WTC11 (cell line): Measurements from ENCODE around the gene ATP6AP1. TPM values are rescaled to one million over a fixed set of nuclear protein-coding genes. Genes with fewer than 3 reads are reported as not detected.

Experiments
- ATAC-seq: fragments of 200-7000 bp; cut with Tn5 transposase; 2 replicates; pipeline ENCODE4 v1.10.0; 2021; ENCODE audit warnings: mild to moderate bottlenecking, moderate library complexity
- CTCF ChIA-PET: fragments of 300-600 bp; sonication (Branson Sonifier 250); formaldehyde crosslinking; loops from one replicate; lab custom pipeline; 2021; ENCODE audit warnings: antibody characterized with exemption; lab: Charles Lee
- POLR2A ChIA-PET: fragments of 350-600 bp; sonication (Branson Sonifier 250); formaldehyde crosslinking; loops from one replicate; lab custom pipeline; 2021; ENCODE audit warnings: antibody characterized with exemption; lab: Charles Lee
- DNase-seq: peaks from one replicate; pipeline ENCODE4 v3.0.0; 2021; ENCODE audit warnings: low spot score
- H3K27ac Mint-ChIP-seq: 2 replicates; pipeline ENCODE4 v1.8.0; 2021; ENCODE audit warnings: mixed read lengths
- H3K27me3 Mint-ChIP-seq: 2 replicates; pipeline ENCODE4 v1.8.0; 2021; ENCODE audit warnings: low read depth, mild to moderate bottlenecking, moderate library complexity, mixed read lengths
- H3K36me3 Mint-ChIP-seq: 2 replicates; pipeline ENCODE4 v1.8.0; 2021; ENCODE audit warnings: mixed read lengths
- H3K4me1 Mint-ChIP-seq: 2 replicates; pipeline ENCODE4 v1.8.0; 2022; ENCODE audit warnings: mixed read lengths
- H3K4me3 Mint-ChIP-seq: 2 replicates; pipeline ENCODE4 v1.8.0; 2021; ENCODE audit warnings: mild to moderate bottlenecking, moderate library complexity, mixed read lengths
- H3K9me3 Mint-ChIP-seq: 2 replicates; pipeline ENCODE4 v1.8.0; 2021; ENCODE audit warnings: mixed read lengths
- ATF6 ChIP-seq: sonication (generic); formaldehyde crosslinking; IDR thresholded peaks from 2 replicates; pipeline ENCODE4 v1.8.1; 2023; ENCODE audit warnings: mild to moderate bottlenecking, missing genetic modification reagents
- ELF4 ChIP-seq: sonication (generic); formaldehyde crosslinking; IDR thresholded peaks from 2 replicates; pipeline ENCODE4 v1.8.1; 2022; ENCODE audit warnings: low read depth, mild to moderate bottlenecking, moderate library complexity, missing genetic modification reagents
- ERG ChIP-seq: fragments of 250-450 bp; sonication (Bioruptor Pico); IDR thresholded peaks from 2 replicates; pipeline ENCODE4 v1.8.0; 2021; ENCODE audit warnings: mild to moderate bottlenecking
- GTF2I ChIP-seq: fragments of 250-450 bp; sonication (Bioruptor Pico); conservative IDR thresholded peaks from 2 replicates; pipeline ENCODE4 v1.4.0; 2021; ENCODE audit warnings: mild to moderate bottlenecking
- IRF1 ChIP-seq: sonication (generic); formaldehyde crosslinking; IDR thresholded peaks from 2 replicates; pipeline ENCODE4 v1.8.0; 2023; ENCODE audit warnings: missing genetic modification reagents
- JAZF1 ChIP-seq: fragments of 250-450 bp; sonication (Bioruptor Pico); IDR thresholded peaks from 2 replicates; pipeline ENCODE4 v1.9.0; 2021; ENCODE audit warnings: moderate library complexity, mild to moderate bottlenecking, inconsistent platforms
- NFE2L1 ChIP-seq: sonication (generic); formaldehyde crosslinking; IDR thresholded peaks from 2 replicates; pipeline ENCODE4 v1.8.1; 2023; ENCODE audit warnings: missing genetic modification reagents
- NFYB ChIP-seq: sonication (generic); formaldehyde crosslinking; conservative IDR thresholded peaks from 2 replicates; pipeline ENCODE4 v1.8.0; 2022; ENCODE audit warnings: low read depth, missing genetic modification reagents
- OVOL2 ChIP-seq: fragments of 250-450 bp; sonication (Bioruptor Pico); IDR thresholded peaks from 2 replicates; pipeline ENCODE4 v1.9.0; 2021; ENCODE audit warnings: mild to moderate bottlenecking, borderline replicate concordance
- PRDM15 ChIP-seq: sonication (generic); formaldehyde crosslinking; IDR thresholded peaks from 2 replicates; pipeline ENCODE4 v1.8.0; 2022; ENCODE audit warnings: missing genetic modification reagents
- SOX15 ChIP-seq: fragments of 250-450 bp; sonication (Bioruptor Pico); IDR thresholded peaks from 2 replicates; pipeline ENCODE4 v1.9.0; 2021; ENCODE audit warnings: mild to moderate bottlenecking
- USF2 ChIP-seq: sonication (generic); formaldehyde crosslinking; IDR thresholded peaks from 2 replicates; pipeline ENCODE4 v1.8.1; 2023; ENCODE audit warnings: mild to moderate bottlenecking, missing genetic modification reagents, moderate library complexity
- ZBTB21 ChIP-seq: sonication (generic); formaldehyde crosslinking; IDR thresholded peaks from 2 replicates; pipeline ENCODE4 v1.8.1; 2023; ENCODE audit warnings: mild to moderate bottlenecking, missing genetic modification reagents, borderline replicate concordance
- ZBTB43 ChIP-seq: sonication (generic); formaldehyde crosslinking; IDR thresholded peaks from 2 replicates; pipeline ENCODE4 v1.8.1; 2023; ENCODE audit warnings: mild to moderate bottlenecking, missing genetic modification reagents
- ZNF263 ChIP-seq: sonication (generic); formaldehyde crosslinking; IDR thresholded peaks from 2 replicates; pipeline ENCODE4 v1.8.1; 2022; ENCODE audit warnings: low read depth, mild to moderate bottlenecking, moderate library complexity, missing genetic modification reagents
- ZNF671 ChIP-seq: fragments of 250-450 bp; sonication (Bioruptor Pico); IDR thresholded peaks from 2 replicates; pipeline ENCODE4 v1.8.0; 2021; ENCODE audit warnings: mild to moderate bottlenecking
- total RNA-seq: library from RNA; stranded (reverse); gene quantifications from 3 replicates; pipeline ENCODE4 v1.2.3, GENCODE V29; 2021

ATP6AP1 gene
- total RNA-seq, 1 experiment from 2014 or later = 43.9 TPM

- no peak for TF ChIP-seq NFYB
- no peak for TF ChIP-seq PRDM15 (CRISPR knock-in tag)
- no peak for TF ChIP-seq ZBTB43 (CRISPR knock-in tag)
- no peak for TF ChIP-seq ELF4 (CRISPR knock-in tag)
- TF ChIP-seq ZBTB21 = no peak
Observed at GRCh38 chrX:154466036-154466435, 37.6 kb downstream of the ATP6AP1 start (continued).

- Mint-ChIP-seq H3K4me3 (no peak overlapping the region), H3K27ac (no peak overlapping the region), H3K4me1 (no peaks in the 10 kb centered on the region), H3K36me3 (0 out of 2 replicates have a peak, but pooled peaks cover 2% of the 10 kb centered on the region), H3K27me3 (no peaks in the 10 kb centered on the region), H3K9me3 (no peaks in the 10 kb centered on the region)
- CTCF ChIA-PET = no interaction called here
- ATAC-seq (no peak), DNase-seq (no peak)
- no peak for TF ChIP-seq ZNF671 (CRISPR knock-in tag)
- no peak for TF ChIP-seq JAZF1 (CRISPR knock-in tag)
- no peak for TF ChIP-seq GTF2I (CRISPR knock-in tag)
- no peak for TF ChIP-seq ZNF263 (CRISPR knock-in tag)
- no peak for TF ChIP-seq NFE2L1 (CRISPR knock-in tag)
- no peak for TF ChIP-seq IRF1 (CRISPR knock-in tag)
- no peak for TF ChIP-seq SOX15 (CRISPR knock-in tag)
- no peak for TF ChIP-seq USF2
- TF ChIP-seq ERG (CRISPR knock-in tag) = no peak
- TF ChIP-seq OVOL2 (CRISPR knock-in tag) = no peak
- POLR2A ChIA-PET = no interaction called here
Observed at GRCh38 chrX:154466907-154467306, 38.4 kb downstream of the ATP6AP1 start.

- ATAC-seq (no peak), DNase-seq (no peak)
- Mint-ChIP-seq H3K9me3 (no peaks in the 10 kb centered on the region), H3K4me3 (no peak overlapping the region), H3K36me3 (0 out of 2 replicates have a peak, but pooled peaks cover 2% of the 10 kb centered on the region), H3K27ac (no peak overlapping the region), H3K27me3 (no peaks in the 10 kb centered on the region), H3K4me1 (no peaks in the 10 kb centered on the region)
- ChIA-PET CTCF (no interaction called here), POLR2A (no interaction called here)
- TF ChIP-seq ATF6 (CRISPR knock-in tag) = no peak
Observed at GRCh38 chrX:154467556-154467955, 39.1 kb downstream of the ATP6AP1 start.
